SK-N-SH treated with all-trans-retinoic acid at 6 μM for 48 hours (cell line): ENCODE measurements around the gene ARHGEF11.
A peak's percentile ranks its signal among the peaks of the same experiment; 100 is the strongest.

Source experiments
- ATAC-seq: fragments of 200-7000 bp; cut with Tn5 transposase; 3 replicates; pipeline ENCODE4 v1.9.1; 2020; ENCODE audit warnings: mild to moderate bottlenecking, moderate library complexity
- BACH2 ChIP-seq: fragments of 250-450 bp; sonication (Bioruptor Pico); IDR thresholded peaks from 2 replicates; pipeline ENCODE4 v1.9.0; 2021; ENCODE audit warnings: mild to moderate bottlenecking, borderline replicate concordance
- CSDC2 ChIP-seq: fragments of 250-450 bp; sonication (Bioruptor Pico); IDR thresholded peaks from 2 replicates; pipeline ENCODE4 v1.5.0; 2020; ENCODE audit warnings: mild to moderate bottlenecking, moderate library complexity
- CSRNP3 ChIP-seq: fragments of 250-450 bp; sonication (Bioruptor Pico); IDR thresholded peaks from 2 replicates; pipeline ENCODE4 v1.5.1; 2021; ENCODE audit warnings: mild to moderate bottlenecking, moderate library complexity
- ESRRG ChIP-seq: fragments of 250-450 bp; sonication (Bioruptor Pico); IDR thresholded peaks from 2 replicates; pipeline ENCODE4 v1.6.1; 2021; ENCODE audit warnings: mild to moderate bottlenecking
- OSR1 ChIP-seq: fragments of 250-450 bp; sonication (Bioruptor Pico); IDR thresholded peaks from 2 replicates; pipeline ENCODE4 v1.8.0; 2022; ENCODE audit warnings: moderate library complexity, mild to moderate bottlenecking, inconsistent platforms
- POU6F1 ChIP-seq: fragments of 250-450 bp; sonication (Bioruptor Pico); IDR thresholded peaks from 2 replicates; pipeline ENCODE4 v1.8.0; 2021; ENCODE audit warnings: low read depth, mild to moderate bottlenecking, moderate library complexity, borderline replicate concordance
- PPARA ChIP-seq: fragments of 250-450 bp; sonication (Bioruptor Pico); IDR thresholded peaks from 2 replicates; pipeline ENCODE4 v1.5.0; 2020; ENCODE audit warnings: mild to moderate bottlenecking, borderline replicate concordance
- RARB ChIP-seq: fragments of 250-450 bp; sonication (Bioruptor Pico); IDR thresholded peaks from 2 replicates; pipeline ENCODE4 v1.8.0; 2021; ENCODE audit warnings: mild to moderate bottlenecking, moderate library complexity
- SNAI2 ChIP-seq: fragments of 250-450 bp; sonication (Bioruptor Pico); IDR thresholded peaks from 2 replicates; pipeline ENCODE4 v1.5.0; 2020; ENCODE audit warnings: mild to moderate bottlenecking, moderate library complexity
- TCF4 ChIP-seq: fragments of 250-450 bp; sonication (Bioruptor Pico); IDR thresholded peaks from 2 replicates; pipeline ENCODE4 v1.8.0; 2021; ENCODE audit warnings: mild to moderate bottlenecking, moderate library complexity, borderline replicate concordance
- TOX ChIP-seq: fragments of 250-450 bp; sonication (Bioruptor Pico); IDR thresholded peaks from 2 replicates; pipeline ENCODE4 v1.8.0; 2021; ENCODE audit warnings: mild to moderate bottlenecking, moderate library complexity, borderline replicate concordance
- TSHZ2 ChIP-seq: fragments of 250-450 bp; sonication (Bioruptor Pico); IDR thresholded peaks from 2 replicates; pipeline ENCODE4 v1.5.0; 2020; ENCODE audit warnings: mild to moderate bottlenecking, moderate library complexity
- ZC3H10 ChIP-seq: fragments of 250-450 bp; sonication (Bioruptor Pico); IDR thresholded peaks from 2 replicates; pipeline ENCODE4 v1.5.1; 2021; ENCODE audit warnings: mild to moderate bottlenecking, moderate library complexity
- ZFP3 ChIP-seq: fragments of 250-450 bp; sonication (Bioruptor Pico); IDR thresholded peaks from 2 replicates; pipeline ENCODE4 v1.5.0; 2020; ENCODE audit warnings: mild to moderate bottlenecking, moderate library complexity
- ZFP30 ChIP-seq: fragments of 450-650 bp; formaldehyde crosslinking; IDR thresholded peaks from 2 replicates; pipeline ENCODE4 v1.5.0; 2022; ENCODE audit warnings: mild to moderate bottlenecking, moderate library complexity
- ZNF565 ChIP-seq: fragments of 450-650 bp; formaldehyde crosslinking; conservative IDR thresholded peaks from 2 replicates; pipeline ENCODE4 v1.5.0; 2020; ENCODE audit warnings: low read depth, mild to moderate bottlenecking, moderate library complexity
- ZNF70 ChIP-seq: fragments of 450-650 bp; formaldehyde crosslinking; IDR thresholded peaks from 2 replicates; pipeline ENCODE4 v1.5.0; 2020; ENCODE audit warnings: mild to moderate bottlenecking, moderate library complexity
- ZNF8 ChIP-seq: fragments of 450-650 bp; formaldehyde crosslinking; IDR thresholded peaks from 2 replicates; pipeline ENCODE4 v1.5.0; 2020; ENCODE audit warnings: mild to moderate bottlenecking, moderate library complexity

The ARHGEF11 gene

GRCh38 chr1:157080714-157081113, 35.2 kb upstream of the ARHGEF11 start (continued):
- TF ChIP-seq ZNF565 (CRISPR knock-in tag) (no peak), POU6F1 (no peak), BACH2 (no peak), TOX (CRISPR knock-in tag) (no peak), ZC3H10 (CRISPR knock-in tag) (no peak), OSR1 (CRISPR knock-in tag) (no peak)

GRCh38 chr1:157077394-157077793, 31.9 kb upstream of the ARHGEF11 start:
- ATAC-seq: no peak
- TF ChIP-seq CSDC2 (CRISPR knock-in tag) (no peak), PPARA (CRISPR knock-in tag) (no peak)

- ATAC-seq: peak; percentile 88
Measured at GRCh38 chr1:157073944-157074685, 28.6 kb upstream of the ARHGEF11 start.

GRCh38 chr1:157069601-157070000, 24.1 kb upstream of the ARHGEF11 start:
- TF ChIP-seq TCF4 (CRISPR knock-in tag): no peak
- TF ChIP-seq BACH2: no peak
- no peak for TF ChIP-seq ZNF70 (CRISPR knock-in tag)
- TF ChIP-seq CSRNP3 (CRISPR knock-in tag): no peak
- TF ChIP-seq POU6F1: no peak
- no peak for TF ChIP-seq ZC3H10 (CRISPR knock-in tag)
- TF ChIP-seq SNAI2 (CRISPR knock-in tag): no peak
- ATAC-seq: no peak

More at GRCh38 chr1:157073944-157074685, 28.6 kb upstream of the ARHGEF11 start:
- TF ChIP-seq TOX (CRISPR knock-in tag) (no peak), ESRRG (no peak), ZFP3 (CRISPR knock-in tag) (no peak), ZNF70 (CRISPR knock-in tag) (no peak), RARB (no peak), ZFP30 (CRISPR knock-in tag) (no peak), POU6F1 (no peak), ZNF8 (CRISPR knock-in tag) (no peak), PPARA (CRISPR knock-in tag) (no peak), ZC3H10 (CRISPR knock-in tag) (no peak), CSDC2 (CRISPR knock-in tag) (no peak), TSHZ2 (no peak), ZNF565 (CRISPR knock-in tag) (no peak)

GRCh38 chr1:157059241-157059640, 13.7 kb upstream of the ARHGEF11 start:
- peak; percentile 32; the same call in 1 of the 3 replicates for ATAC-seq
